G401 (cell line): ENCODE results near the gene CHRM4. TPM values are rescaled to one million over a fixed set of nuclear protein-coding genes. Genes with fewer than 3 reads are reported as not detected.
"Not testable (repeated sequence)": the region's sequence is repeated elsewhere in the genome, so short reads cannot be mapped to it uniquely, and the experiment has no call there.

Experiments used
- DNase-seq: peaks from one replicate; pipeline ENCODE4 v3.0.0-alpha.2; 2015; ENCODE audit warnings: low spot score
- in situ Hi-C: cut with HindIII; loops from 2 replicates; pipeline ENCODE4 v1.10.0; 2016; ENCODE audit warnings: low sequenced_read_pairs, mixed read lengths
- total RNA-seq: library from RNA; depleted of rRNA; stranded (reverse); fragments of >200 nt; shearing (Covaris generic); gene quantifications from 2 replicates; pipeline ENCODE4 v1.2.3, GENCODE V29; 2014

The CHRM4 gene
- total RNA-seq, 1 experiment from 2014 or later = 5.2 TPM

GRCh38 chr11:46372501-46372900 lies 19.1 kb downstream of the CHRM4 start:
- DNase-seq, in situ Hi-C loops: not testable (repeated sequence)

GRCh38 chr11:46372086-46372485 lies 19.5 kb downstream of the CHRM4 start:
- DNase-seq = no peak
- in situ Hi-C loops = no loop called here

GRCh38 chr11:46371262-46371661 lies 20.3 kb downstream of the CHRM4 start:
- DNase-seq, in situ Hi-C loops: not testable (repeated sequence)

GRCh38 chr11:46370253-46370652 lies 21.3 kb downstream of the CHRM4 start:
- DNase-seq = no peak
- in situ Hi-C loops = no loop called here

- DNase-seq = no peak
- in situ Hi-C loops = no loop called here
These were observed 22.0 kb downstream of the CHRM4 start for GRCh38 chr11:46369458-46370152.

- in situ Hi-C loops = no loop called here
These were observed 23.7 kb downstream of the CHRM4 start for GRCh38 chr11:46367916-46368267.

GRCh38 chr11:46367244-46367915 lies 24.2 kb downstream of the CHRM4 start:
- no peak for DNase-seq
- in situ Hi-C loops = no loop called here

More at GRCh38 chr11:46367916-46368267, 23.7 kb downstream of the CHRM4 start:
- DNase-seq = no peak

- DNase-seq = no peak
- in situ Hi-C loops = no loop called here
These were observed 24.9 kb downstream of the CHRM4 start for GRCh38 chr11:46366661-46367161.

- in situ Hi-C loops = no loop called here
- no peak for DNase-seq
These were observed 25.3 kb downstream of the CHRM4 start for GRCh38 chr11:46366260-46366659.

GRCh38 chr11:46364791-46365190 lies 26.8 kb downstream of the CHRM4 start:
- DNase-seq = no peak
- in situ Hi-C loops = no loop called here

- DNase-seq = no peak
- in situ Hi-C loops = no loop called here
These were observed 27.5 kb downstream of the CHRM4 start for GRCh38 chr11:46364056-46364455.

- DNase-seq = no peak
- in situ Hi-C loops = no loop called here
These were observed 28.0 kb downstream of the CHRM4 start for GRCh38 chr11:46363455-46364005.

GRCh38 chr11:46363031-46363407 lies 28.6 kb downstream of the CHRM4 start:
- in situ Hi-C loops = no loop called here
- DNase-seq = no peak

- in situ Hi-C loops = no loop called here
- no peak for DNase-seq
These were observed 29.2 kb downstream of the CHRM4 start for GRCh38 chr11:46362156-46363030.

- DNase-seq = no peak
- in situ Hi-C loops = no loop called here
These were observed 30.1 kb downstream of the CHRM4 start for GRCh38 chr11:46361283-46362155.

GRCh38 chr11:46360878-46361277 lies 30.7 kb downstream of the CHRM4 start:
- DNase-seq = no peak
- in situ Hi-C loops = no loop called here

GRCh38 chr11:46359953-46360352 lies 31.6 kb downstream of the CHRM4 start:
- DNase-seq = no peak
- in situ Hi-C loops = no loop called here

- in situ Hi-C loops = no loop called here
- peak; percentile 85 for DNase-seq
These were observed 34.1 kb downstream of the CHRM4 start for GRCh38 chr11:46357483-46357936.
